Natural killer cell (primary cell): Measurements from ENCODE around the gene ZBTB40. TPM values are rescaled to one million over a fixed set of nuclear protein-coding genes. Genes with fewer than 3 reads are reported as not detected.

ENCODE experiments used
- ATAC-seq, 3 donors: fragments of 150-1000 bp in 2 of 3; fragments of 200-7000 bp in 1 of 3; cut with Tn5 transposase; 1 replicate in 1 of 3; 2 replicates in 2 of 3; pipeline ENCODE4 v1.10.0; 2021; ENCODE audit warnings: mild to moderate bottlenecking in 2 of 3, moderate library complexity in 2 of 3
- DNase-seq, 2 donors: peaks; one replicate each; pipeline versions ENCODE4 v3.0.0 to v3.0.0-alpha.2; 2013 to 2021; ENCODE audit warnings: mixed read lengths in 1 of 2
- H3K27ac ChIP-seq: one replicate; pipeline ENCODE4 v1.5.1; 2013; ENCODE audit warnings: mild to moderate bottlenecking, low read length
- H3K27me3 ChIP-seq: one replicate; pipeline ENCODE4 v1.6.1; 2013; ENCODE audit warnings: low read length; ENCODE audit not compliant: control insufficient read depth, insufficient read depth
- H3K36me3 ChIP-seq: one replicate; pipeline ENCODE4 v1.6.1; 2013; ENCODE audit warnings: low read length; ENCODE audit not compliant: control insufficient read depth, insufficient read depth
- H3K4me1 ChIP-seq: one replicate; pipeline ENCODE4 v1.6.1; 2013; ENCODE audit warnings: low read length; ENCODE audit not compliant: control insufficient read depth, insufficient read depth
- H3K4me3 ChIP-seq: one replicate; pipeline ENCODE4 v1.5.1; 2013; ENCODE audit warnings: low read length
- H3K9me3 ChIP-seq: one replicate; pipeline ENCODE4 v1.6.1; 2013; ENCODE audit warnings: low read length; ENCODE audit not compliant: control insufficient read depth, insufficient read depth
- H3K27ac Mint-ChIP-seq, 2 donors: one replicate each; pipeline ENCODE4 v1.8.0; 2022; ENCODE audit warnings: mild to moderate bottlenecking in 2 of 2, mixed read lengths in 2 of 2, moderate library complexity in 1 of 2
- H3K27me3 Mint-ChIP-seq, 2 donors: one replicate each; pipeline ENCODE4 v1.8.0; 2022; ENCODE audit warnings: low read depth in 2 of 2, mixed read lengths in 2 of 2
- H3K36me3 Mint-ChIP-seq: one replicate; pipeline ENCODE4 v1.8.0; 2022; ENCODE audit warnings: mixed read lengths
- H3K4me1 Mint-ChIP-seq, 2 donors: one replicate each; pipeline ENCODE4 v1.8.0; 2022; ENCODE audit warnings: mixed read lengths in 2 of 2
- H3K4me3 Mint-ChIP-seq: one replicate; pipeline ENCODE4 v1.8.0; 2022; ENCODE audit warnings: mild to moderate bottlenecking, moderate library complexity, mixed read lengths
- H3K9me3 Mint-ChIP-seq, 2 donors: one replicate each; pipeline ENCODE4 v1.8.0; 2022; ENCODE audit warnings: mixed read lengths in 2 of 2
- WGBS: methylation state at CpG from one replicate; pipeline ENCODE4 v1.1.7; 2013; ENCODE audit warnings: missing lambda C conversion rate; ENCODE audit not compliant: insufficient coverage; 5-methylcytosine and 5-hydroxymethylcytosine counted together
- intact Hi-C: fragments of 100-400 bp; cut with micrococcal nuclease; formaldehyde crosslinking; loops from one replicate; pipeline ENCODE4 v1.14.2; 2022
- total RNA-seq, 4 donors: library from RNA; stranded (reverse); fragments of 120-200 nt in 1 of 4; gene quantifications; one replicate each; pipeline versions ENCODE4 v1.2.3 to v1.2.4, GENCODE V29; 2013 to 2022
- TF ChIP-seq, protein P1 (sequence below): fragments of 200-600 bp; IDR thresholded peaks from one replicate; pipeline ENCODE4 v1.8.0; 2022; ENCODE audit warnings: antibody characterized with exemption

ZBTB40 gene
- total RNA-seq, 3 donors from 2014 or later (not counting 1 experiment from before 2014, with no cell fraction given), result 32.9 to 37.6 (median 36.7) TPM

DNA sequence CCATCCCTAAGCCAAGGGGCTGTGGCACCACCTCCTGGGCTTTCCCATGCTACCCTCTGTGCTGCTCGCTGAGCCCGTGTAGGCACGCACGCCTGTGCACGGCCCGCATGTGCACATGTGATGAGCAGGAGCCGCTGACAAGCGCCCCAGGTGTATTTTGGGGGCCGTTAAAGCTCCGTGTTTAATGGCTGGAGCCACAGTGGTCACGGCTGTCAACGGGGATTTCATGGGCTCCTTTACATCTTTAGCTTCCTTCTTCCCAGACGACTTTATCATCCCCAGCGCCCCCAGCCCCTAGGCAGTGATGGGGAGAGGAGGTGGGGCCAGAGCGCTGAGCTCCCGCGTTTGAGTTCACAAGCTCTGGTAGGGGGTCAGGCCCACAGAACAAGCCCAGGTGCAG lies 99.9 kb downstream of the ZBTB40 start:
- Histone ChIP-seq H3K27ac (no peak overlapping the region), H3K4me1 (no peaks in the 10 kb centered on the region), H3K9me3 (no peaks in the 10 kb centered on the region), H3K27me3 (no peaks in the 10 kb centered on the region), H3K4me3 (no peak overlapping the region), H3K36me3 (no peaks in the 10 kb centered on the region)
- peaks cover 0 to 4% of the 10 kb centered on the region in 2 donors for H3K4me1 Mint-ChIP-seq
- intact Hi-C loops, result no loop called here
- 78% methylated on average over 17 of the region's 17 CpGs for WGBS
- no peak for DNase-seq
- H3K9me3 Mint-ChIP-seq, result no peaks in the 10 kb centered on the region
- no peak for ATAC-seq
- no peak overlapping the region for H3K27ac Mint-ChIP-seq
- peaks cover 18 to 31% of the 10 kb centered on the region in 2 donors for H3K27me3 Mint-ChIP-seq
- no peak overlapping the region for H3K4me3 Mint-ChIP-seq
- H3K36me3 Mint-ChIP-seq, result no peaks in the 10 kb centered on the region
- TF ChIP-seq, protein P1, sequence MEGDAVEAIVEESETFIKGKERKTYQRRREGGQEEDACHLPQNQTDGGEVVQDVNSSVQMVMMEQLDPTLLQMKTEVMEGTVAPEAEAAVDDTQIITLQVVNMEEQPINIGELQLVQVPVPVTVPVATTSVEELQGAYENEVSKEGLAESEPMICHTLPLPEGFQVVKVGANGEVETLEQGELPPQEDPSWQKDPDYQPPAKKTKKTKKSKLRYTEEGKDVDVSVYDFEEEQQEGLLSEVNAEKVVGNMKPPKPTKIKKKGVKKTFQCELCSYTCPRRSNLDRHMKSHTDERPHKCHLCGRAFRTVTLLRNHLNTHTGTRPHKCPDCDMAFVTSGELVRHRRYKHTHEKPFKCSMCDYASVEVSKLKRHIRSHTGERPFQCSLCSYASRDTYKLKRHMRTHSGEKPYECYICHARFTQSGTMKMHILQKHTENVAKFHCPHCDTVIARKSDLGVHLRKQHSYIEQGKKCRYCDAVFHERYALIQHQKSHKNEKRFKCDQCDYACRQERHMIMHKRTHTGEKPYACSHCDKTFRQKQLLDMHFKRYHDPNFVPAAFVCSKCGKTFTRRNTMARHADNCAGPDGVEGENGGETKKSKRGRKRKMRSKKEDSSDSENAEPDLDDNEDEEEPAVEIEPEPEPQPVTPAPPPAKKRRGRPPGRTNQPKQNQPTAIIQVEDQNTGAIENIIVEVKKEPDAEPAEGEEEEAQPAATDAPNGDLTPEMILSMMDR, result no peak

DNA sequence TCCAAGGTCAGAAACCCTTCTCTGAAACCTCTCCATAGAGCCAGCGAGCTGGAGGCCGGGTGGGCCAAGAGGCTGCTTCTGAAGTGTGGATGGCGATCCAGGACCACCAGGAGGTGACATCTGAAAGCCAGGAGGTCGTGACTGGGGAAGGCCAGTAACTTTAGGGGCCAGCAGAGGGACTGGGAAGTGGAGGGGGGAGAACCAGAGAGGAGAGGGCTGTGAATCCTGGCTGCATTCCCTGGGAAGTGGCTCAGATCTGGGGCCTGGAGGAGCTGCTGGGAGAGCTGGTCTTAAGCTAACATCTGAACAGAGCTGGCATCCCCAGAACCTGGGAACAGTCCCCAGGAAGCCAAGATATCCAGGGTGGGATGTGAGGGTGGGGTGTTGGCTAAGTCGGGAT lies 100.4 kb downstream of the ZBTB40 start:
- Mint-ChIP-seq H3K9me3 (no peaks in the 10 kb centered on the region), H3K36me3 (no peaks in the 10 kb centered on the region), H3K4me3 (no peak overlapping the region), H3K4me1 (peaks cover 0 to 8% of the 10 kb centered on the region in 2 donors), H3K27me3 (peaks cover 20 to 32% of the 10 kb centered on the region in 2 donors), H3K27ac (no peak overlapping the region)
- intact Hi-C loops, result no loop called here
- Histone ChIP-seq H3K9me3 (no peaks in the 10 kb centered on the region), H3K4me1 (no peaks in the 10 kb centered on the region), H3K4me3 (no peak overlapping the region), H3K36me3 (no peaks in the 10 kb centered on the region), H3K27me3 (peaks cover 1% of the 10 kb centered on the region), H3K27ac (no peak overlapping the region)
- no peak for DNase-seq
- TF ChIP-seq, protein P1, result no peak
- 61% methylated on average over 4 of the region's 5 CpGs for WGBS
- no peak for ATAC-seq

DNA sequence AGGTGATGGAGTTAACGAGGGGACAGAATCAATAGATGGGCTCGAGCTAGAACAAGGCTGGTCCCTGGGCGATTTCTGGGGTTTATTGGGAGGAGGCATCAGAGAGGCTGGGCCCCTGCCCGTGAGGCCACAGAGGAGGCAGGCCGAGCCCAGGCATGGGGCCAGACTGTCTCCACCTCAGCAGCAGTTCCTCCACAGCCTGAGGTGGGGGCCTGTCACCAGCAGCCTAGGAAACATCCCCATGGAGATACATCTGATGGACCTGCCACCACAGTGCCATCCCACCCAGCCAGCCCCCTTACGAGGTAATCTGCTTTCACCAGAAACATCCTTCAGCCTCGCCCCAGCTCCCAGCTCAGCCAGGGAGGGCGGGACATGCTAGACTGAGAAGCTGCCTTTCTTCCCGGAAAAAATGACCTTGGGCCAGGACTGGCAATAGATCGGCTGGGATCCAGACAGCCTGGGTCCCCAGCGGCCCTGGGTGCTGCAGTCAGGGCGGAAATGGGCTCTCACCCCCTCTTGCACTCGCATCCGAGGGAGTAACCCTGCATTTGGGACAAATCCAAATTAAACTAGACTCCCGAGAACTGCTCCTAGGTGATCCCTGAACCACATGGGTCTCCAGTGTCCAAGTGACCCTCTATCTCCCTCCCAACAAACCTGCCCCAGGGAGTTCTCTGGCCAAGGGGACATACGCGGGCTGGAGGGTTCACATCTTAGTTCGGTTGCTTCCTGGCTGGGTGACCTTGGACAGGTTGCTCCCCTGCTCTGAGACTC lies 101.6 kb downstream of the ZBTB40 start:
- H3K27ac Mint-ChIP-seq, result no peak overlapping the region

More for the DNA sequence above, 101.6 kb downstream of the ZBTB40 start:
- Histone ChIP-seq H3K4me3 (no peak overlapping the region), H3K27ac (no peak overlapping the region), H3K4me1 (no peaks in the 10 kb centered on the region), H3K27me3 (peaks cover 3% of the 10 kb centered on the region), H3K36me3 (no peaks in the 10 kb centered on the region), H3K9me3 (no peaks in the 10 kb centered on the region)
- Mint-ChIP-seq H3K36me3 (no peaks in the 10 kb centered on the region), H3K4me1 (peaks cover 0 to 8% of the 10 kb centered on the region in 2 donors), H3K4me3 (no peak overlapping the region), H3K27me3 (peaks cover 27 to 30% of the 10 kb centered on the region in 2 donors), H3K9me3 (no peaks in the 10 kb centered on the region)
- DNase-seq (no peak), ATAC-seq (no peak)
- 66% methylated on average over 18 of the region's 18 CpGs for WGBS
- intact Hi-C loops, result no loop called here
- TF ChIP-seq, protein P1, result no peak
